Cardiac muscle cell (in vitro differentiated cells and primary cell): Measurements from ENCODE around the gene HACD1. TPM values are rescaled to one million over a fixed set of nuclear protein-coding genes. Genes with fewer than 3 reads are reported as not detected.

Source experiments
- DNase-seq, 2 donors: peaks; one replicate each; pipeline versions ENCODE4 v3.0.0 to v3.0.0-alpha.2; 2010 to 2017; ENCODE audit warnings: low read depth in 1 of 2, low spot score in 1 of 2
- H3K27ac ChIP-seq: fragments of 200-600 bp; sonication (generic); 2 replicates; pipeline ENCODE4 v1.5.1; 2016
- H3K27me3 ChIP-seq: fragments of 200-600 bp; sonication (generic); 2 replicates; pipeline ENCODE4 v1.6.0; 2016; ENCODE audit warnings: control low read depth
- H3K36me3 ChIP-seq: fragments of 200-600 bp; sonication (generic); 2 replicates; pipeline ENCODE4 v1.5.1; 2016; ENCODE audit warnings: control low read depth
- H3K4me1 ChIP-seq: fragments of 200-600 bp; sonication (generic); 2 replicates; pipeline ENCODE4 v1.8.1; 2017; ENCODE audit warnings: low read depth, mild to moderate bottlenecking, mixed run types
- H3K4me3 ChIP-seq: fragments of 200-600 bp; sonication (generic); 2 replicates; pipeline ENCODE4 v1.5.1; 2016; ENCODE audit warnings: mild to moderate bottlenecking
- H3K9me3 ChIP-seq: fragments of 200-600 bp; sonication (generic); 2 replicates; pipeline ENCODE4 v1.5.1; 2017; ENCODE audit warnings: low read depth, mild to moderate bottlenecking, control low read depth
- polyA plus RNA-seq: library from polyadenylated mRNA; unstranded; fragments of >200 nt; fragmentation: Nextera tagmentation; extraction: Ambion mirVana; gene quantifications from 2 replicates; pipeline ENCODE4 v1.2.1, GENCODE V29; 2016
- total RNA-seq: library from RNA; depleted of rRNA; stranded (reverse); fragments of >200 nt; gene quantifications from 2 replicates; pipeline ENCODE4 v1.2.3, GENCODE V29; 2016
- TF ChIP-seq, protein P1 (sequence below): IDR thresholded peaks from 2 replicates; pipeline ENCODE4 v1.5.1; 2012; ENCODE audit warnings: low read depth, mild to moderate bottlenecking, low read length

The HACD1 gene
- total and polyA plus RNA-seq, 2 experiments from 2014 or later = 141 to 449 TPM

DNA sequence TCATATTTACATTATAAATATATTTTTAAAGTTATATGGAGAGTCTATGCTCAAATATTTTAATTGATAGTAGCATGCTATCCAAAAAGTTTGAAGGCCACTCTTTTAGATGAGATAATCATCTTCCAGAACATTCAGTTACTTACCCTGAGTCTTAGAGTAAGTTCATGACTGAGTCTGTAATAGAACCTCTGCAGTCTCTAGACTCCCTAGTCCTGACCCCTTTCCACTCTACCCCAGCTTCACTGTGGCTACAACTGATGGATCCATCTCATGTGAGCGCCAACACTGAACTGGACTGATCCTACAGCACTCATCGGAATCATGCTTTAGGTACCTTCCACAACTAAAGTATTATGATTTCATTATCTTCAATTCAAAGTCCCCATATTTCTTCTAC is 10.1 kb downstream of the HACD1 start:
- Histone ChIP-seq H3K4me1 (no peaks in the 10 kb centered on the region), H3K27me3 (no peaks in the 10 kb centered on the region), H3K4me3 (no peak overlapping the region), H3K27ac (no peak overlapping the region), H3K9me3 (no peaks in the 10 kb centered on the region), H3K36me3 (peaks cover 9% of the 10 kb centered on the region)
- no peak for DNase-seq
- TF ChIP-seq, protein P1, sequence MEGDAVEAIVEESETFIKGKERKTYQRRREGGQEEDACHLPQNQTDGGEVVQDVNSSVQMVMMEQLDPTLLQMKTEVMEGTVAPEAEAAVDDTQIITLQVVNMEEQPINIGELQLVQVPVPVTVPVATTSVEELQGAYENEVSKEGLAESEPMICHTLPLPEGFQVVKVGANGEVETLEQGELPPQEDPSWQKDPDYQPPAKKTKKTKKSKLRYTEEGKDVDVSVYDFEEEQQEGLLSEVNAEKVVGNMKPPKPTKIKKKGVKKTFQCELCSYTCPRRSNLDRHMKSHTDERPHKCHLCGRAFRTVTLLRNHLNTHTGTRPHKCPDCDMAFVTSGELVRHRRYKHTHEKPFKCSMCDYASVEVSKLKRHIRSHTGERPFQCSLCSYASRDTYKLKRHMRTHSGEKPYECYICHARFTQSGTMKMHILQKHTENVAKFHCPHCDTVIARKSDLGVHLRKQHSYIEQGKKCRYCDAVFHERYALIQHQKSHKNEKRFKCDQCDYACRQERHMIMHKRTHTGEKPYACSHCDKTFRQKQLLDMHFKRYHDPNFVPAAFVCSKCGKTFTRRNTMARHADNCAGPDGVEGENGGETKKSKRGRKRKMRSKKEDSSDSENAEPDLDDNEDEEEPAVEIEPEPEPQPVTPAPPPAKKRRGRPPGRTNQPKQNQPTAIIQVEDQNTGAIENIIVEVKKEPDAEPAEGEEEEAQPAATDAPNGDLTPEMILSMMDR = no peak

DNA sequence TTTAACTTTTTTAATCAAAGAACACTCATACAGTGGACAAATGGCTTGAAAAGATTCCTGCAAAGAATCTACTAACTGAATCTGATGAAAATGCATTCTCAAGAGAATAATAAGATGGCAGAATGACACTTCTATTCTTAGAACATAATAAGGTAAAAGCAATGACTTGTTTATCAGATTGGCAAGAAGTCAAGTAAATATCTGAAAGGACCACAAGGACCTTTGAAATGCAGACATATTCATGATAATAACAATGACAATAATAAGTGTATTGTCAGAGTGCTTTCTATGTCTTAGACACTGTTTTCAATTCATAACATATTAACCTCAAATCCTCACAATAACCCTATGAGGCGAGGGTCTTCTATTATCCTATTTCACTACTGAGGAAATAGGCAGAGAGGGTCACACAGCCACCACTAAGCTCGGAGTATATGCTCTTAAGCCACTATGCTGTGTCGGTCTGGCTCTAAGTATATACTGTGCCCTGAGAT is 10.6 kb downstream of the HACD1 start:
- TF ChIP-seq, protein P1 = no peak
- no peak overlapping the region for H3K27ac ChIP-seq

DNA sequence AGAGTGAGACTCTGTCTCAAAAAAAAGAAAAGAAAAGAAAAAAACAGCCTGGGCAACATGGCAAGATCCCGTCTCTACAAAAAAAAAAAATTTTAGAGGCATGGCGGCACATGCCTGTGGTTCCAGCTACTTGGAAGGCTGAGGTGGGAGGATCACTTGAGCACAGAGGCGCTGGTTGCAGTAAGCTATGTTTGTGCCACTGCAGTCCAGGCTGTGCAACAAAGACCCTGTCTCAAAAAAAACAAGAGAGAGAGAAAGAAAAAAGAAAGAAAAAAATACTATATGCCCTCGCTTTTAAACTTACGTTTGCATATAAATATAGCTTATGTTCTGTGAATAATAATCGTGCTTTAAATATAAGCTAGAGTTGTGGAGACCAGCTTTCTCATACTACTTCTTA is 11.2 kb downstream of the HACD1 start:
- TF ChIP-seq, protein P1 = no peak
- peaks cover 9% of the 10 kb centered on the region for H3K36me3 ChIP-seq
- H3K4me3 ChIP-seq = no peak overlapping the region
- H3K27ac ChIP-seq = no peak overlapping the region
- no peak for DNase-seq
- no peaks in the 10 kb centered on the region for H3K9me3 ChIP-seq
- H3K4me1 ChIP-seq = no peaks in the 10 kb centered on the region
- H3K27me3 ChIP-seq = no peaks in the 10 kb centered on the region

More for the DNA sequence above, 10.6 kb downstream of the HACD1 start:
- Histone ChIP-seq H3K4me3 (no peak overlapping the region), H3K9me3 (no peaks in the 10 kb centered on the region), H3K4me1 (no peaks in the 10 kb centered on the region), H3K27me3 (no peaks in the 10 kb centered on the region), H3K36me3 (peaks cover 9% of the 10 kb centered on the region)
- DNase-seq = no peak

DNA sequence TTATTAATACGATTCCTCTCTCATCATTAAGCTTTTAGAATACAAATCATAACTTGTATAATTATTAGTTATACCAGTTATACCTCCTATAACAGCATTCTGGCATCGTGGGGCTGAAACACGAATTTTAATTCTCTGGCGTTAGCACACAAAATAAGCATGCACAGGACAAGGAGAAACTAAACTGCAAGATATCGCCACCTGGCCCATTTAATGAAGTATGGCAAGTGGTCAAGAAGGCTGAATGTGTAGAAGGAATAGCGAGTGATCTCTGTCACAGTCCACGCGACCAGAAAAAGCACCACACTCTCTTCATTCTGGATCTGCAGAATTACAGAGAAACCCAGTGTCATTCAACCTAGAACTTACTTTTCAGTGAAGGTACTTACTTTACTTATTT is 18.1 kb downstream of the HACD1 start:
- TF ChIP-seq, protein P1 = peak; percentile 56
- Histone ChIP-seq H3K27ac (no peak overlapping the region), H3K4me1 (no peaks in the 10 kb centered on the region), H3K27me3 (no peaks in the 10 kb centered on the region), H3K36me3 (peaks cover 22% of the 10 kb centered on the region), H3K9me3 (no peaks in the 10 kb centered on the region), H3K4me3 (no peak overlapping the region)
- DNase-seq = peak; percentile 18 to 73

DNA sequence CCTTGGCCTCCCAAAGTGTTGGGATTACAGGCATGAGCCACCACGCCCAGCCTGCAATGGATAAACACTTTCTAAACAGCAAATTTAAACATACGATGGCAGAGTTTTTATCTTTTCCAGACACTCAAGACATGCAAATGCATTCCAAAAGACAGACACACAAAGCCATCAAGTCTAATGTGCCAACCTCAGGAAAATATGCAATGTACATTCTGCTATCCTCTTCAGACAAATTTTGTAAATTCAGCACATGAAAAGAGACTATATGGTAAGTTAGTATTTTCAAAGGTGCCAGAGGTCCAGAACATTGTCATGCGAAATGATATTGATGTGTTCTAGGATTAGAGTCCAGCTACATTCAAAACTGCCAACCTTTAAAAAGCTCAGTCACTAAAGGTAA is 19.8 kb downstream of the HACD1 start:
- no peak for DNase-seq
- H3K27ac ChIP-seq = no peak overlapping the region
- no peaks in the 10 kb centered on the region for H3K9me3 ChIP-seq
- H3K4me1 ChIP-seq = no peaks in the 10 kb centered on the region
- H3K27me3 ChIP-seq = no peaks in the 10 kb centered on the region
- TF ChIP-seq, protein P1 = no peak
- H3K36me3 ChIP-seq = peaks cover 27% of the 10 kb centered on the region
- no peak overlapping the region for H3K4me3 ChIP-seq
